Muscle layer of colon (tissue), 2 donors: ENCODE data around the gene MED13L.

Source experiments
- H3K27ac ChIP-seq: one replicate; pipeline ENCODE4 v1.7.0; 2013; ENCODE audit warnings: low read depth, mild to moderate bottlenecking, low read length, moderate library complexity
- H3K27me3 ChIP-seq, 2 donors: one replicate each; pipeline ENCODE4 v1.7.0; 2013; ENCODE audit warnings: low read length in 2 of 2, mild to moderate bottlenecking in 2 of 2; ENCODE audit not compliant: insufficient read depth in 2 of 2, control insufficient read depth in 1 of 2
- H3K36me3 ChIP-seq: one replicate; pipeline ENCODE4 v1.7.0; 2013; ENCODE audit warnings: mild to moderate bottlenecking, low read length; ENCODE audit not compliant: insufficient read depth
- H3K4me1 ChIP-seq: one replicate; pipeline ENCODE4 v1.7.0; 2013; ENCODE audit warnings: mild to moderate bottlenecking, low read length; ENCODE audit not compliant: insufficient read depth
- H3K4me3 ChIP-seq, 2 donors: one replicate each; pipeline ENCODE4 v1.7.0; 2013; ENCODE audit warnings: low read length in 2 of 2, low read depth in 1 of 2, mild to moderate bottlenecking in 1 of 2, moderate library complexity in 1 of 2
- H3K9ac ChIP-seq: one replicate; pipeline ENCODE4 v1.7.0; 2013; ENCODE audit warnings: low read length
- H3K9me3 ChIP-seq: one replicate; pipeline ENCODE4 v1.7.0; 2013; ENCODE audit warnings: mild to moderate bottlenecking, low read length
- donor health status: abdominal sarcoma.
- donor health status: Adenocarcinoma of cecum.

Gene MED13L

DNA sequence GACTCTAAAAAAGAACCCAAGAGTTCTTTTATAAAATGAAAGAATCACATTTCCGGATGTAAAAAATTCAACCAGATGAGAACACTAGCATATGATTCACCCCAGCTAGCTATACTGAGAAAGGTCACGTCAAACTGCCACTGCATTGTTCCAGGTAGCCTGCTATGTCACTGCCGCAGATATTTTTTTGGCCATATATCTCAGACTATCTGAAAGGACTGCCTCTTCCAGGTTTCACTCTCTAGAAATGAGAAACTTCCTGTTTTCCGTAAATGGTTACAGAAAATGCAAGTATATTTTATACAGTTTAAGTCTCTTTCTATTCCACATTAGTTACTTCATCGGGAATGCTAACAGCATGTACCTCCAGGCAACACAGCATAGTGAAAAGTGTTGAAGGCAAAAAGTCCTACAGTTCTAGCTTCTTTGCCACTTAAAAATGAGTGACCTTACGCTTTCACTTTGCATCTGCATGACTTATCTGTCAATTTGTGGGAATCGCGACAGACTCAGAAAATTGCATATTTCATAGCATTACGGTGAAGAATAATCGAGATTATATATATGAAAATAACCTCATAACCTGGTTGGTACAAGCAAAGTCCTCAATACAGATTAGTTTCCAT lies 105.2 kb downstream of the MED13L start:
- H3K4me3 ChIP-seq: no peak overlapping the region

DNA sequence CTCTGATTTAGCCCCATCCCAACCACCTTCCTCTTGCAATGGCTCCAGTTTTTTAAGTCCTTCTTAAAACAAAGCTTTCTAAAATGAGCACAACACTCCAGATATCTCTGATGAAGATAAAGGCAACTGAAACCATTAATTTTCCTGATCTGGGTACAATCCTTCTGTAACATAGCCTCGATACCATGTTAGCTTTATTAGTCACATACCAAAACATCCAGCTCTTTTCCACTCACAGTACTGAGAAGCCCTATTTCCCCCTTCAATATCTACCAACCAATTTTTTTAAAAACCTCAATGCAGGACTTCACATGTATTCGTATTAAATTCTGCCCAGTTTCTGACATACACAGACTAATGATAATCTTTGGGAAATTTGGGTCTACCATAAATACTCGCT lies 105.9 kb downstream of the MED13L start:
- H3K9me3 ChIP-seq: no peaks in the 10 kb centered on the region
- no peak overlapping the region for H3K27ac ChIP-seq
- no peaks in the 10 kb centered on the region for H3K27me3 ChIP-seq
- H3K4me3 ChIP-seq: no peak overlapping the region
- H3K4me1 ChIP-seq: peaks cover 37% of the 10 kb centered on the region
- H3K9ac ChIP-seq: no peak overlapping the region
- no peaks in the 10 kb centered on the region for H3K36me3 ChIP-seq

More for the DNA sequence above, 105.2 kb downstream of the MED13L start:
- Histone ChIP-seq H3K36me3 (no peaks in the 10 kb centered on the region), H3K4me1 (peaks cover 30% of the 10 kb centered on the region), H3K9me3 (no peaks in the 10 kb centered on the region), H3K27me3 (no peaks in the 10 kb centered on the region), H3K27ac (no peak overlapping the region), H3K9ac (no peak overlapping the region)

DNA sequence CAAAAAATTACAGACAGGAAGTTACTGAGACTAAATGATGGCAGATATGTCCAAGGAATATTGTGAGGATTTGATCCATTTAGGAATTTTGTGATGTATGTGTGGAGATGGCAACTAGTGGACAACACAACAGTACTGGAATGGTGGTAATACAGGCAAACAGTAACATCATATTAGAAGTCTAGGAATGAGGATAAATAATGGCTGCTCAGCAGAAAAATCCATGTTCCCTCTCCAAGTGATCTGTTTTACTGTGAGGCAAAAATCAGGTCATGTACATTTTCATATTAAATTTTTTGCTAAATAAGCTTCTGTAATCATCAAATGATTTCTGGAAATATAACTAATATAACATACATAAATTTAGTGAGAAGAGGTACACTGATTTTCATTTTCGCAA lies 108.4 kb downstream of the MED13L start:
- H3K4me1 ChIP-seq: peaks cover 56% of the 10 kb centered on the region
- no peak overlapping the region for H3K9ac ChIP-seq
- no peaks in the 10 kb centered on the region for H3K9me3 ChIP-seq
- no peaks in the 10 kb centered on the region for H3K27me3 ChIP-seq
- no peak overlapping the region for H3K4me3 ChIP-seq
- H3K36me3 ChIP-seq: no peaks in the 10 kb centered on the region
- H3K27ac ChIP-seq: no peak overlapping the region

DNA sequence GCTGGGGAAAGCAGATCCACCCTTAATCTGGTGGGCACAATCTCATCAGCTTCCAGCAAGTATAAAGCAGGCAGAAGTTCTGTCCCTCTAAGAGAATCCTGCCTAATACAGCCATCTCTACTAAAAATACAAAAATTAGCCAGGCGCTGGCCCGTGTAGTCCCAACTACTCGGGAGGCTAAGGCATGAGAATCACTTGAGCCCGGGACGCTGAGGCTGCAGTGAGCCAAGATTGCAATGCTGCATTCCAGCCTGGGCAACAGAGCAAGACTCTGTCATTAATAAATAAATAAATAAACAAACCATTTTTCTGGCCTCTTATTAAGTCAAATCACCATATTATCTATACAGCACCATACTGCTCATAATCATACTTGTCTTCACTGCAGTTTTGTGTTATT lies 111.2 kb downstream of the MED13L start:
- no peak overlapping the region for H3K4me3 ChIP-seq
- no peak overlapping the region for H3K9ac ChIP-seq
- no peaks in the 10 kb centered on the region for H3K9me3 ChIP-seq
- H3K4me1 ChIP-seq: peaks cover 36% of the 10 kb centered on the region
- H3K36me3 ChIP-seq: no peaks in the 10 kb centered on the region
- no peaks in the 10 kb centered on the region for H3K27me3 ChIP-seq
- no peak overlapping the region for H3K27ac ChIP-seq

DNA sequence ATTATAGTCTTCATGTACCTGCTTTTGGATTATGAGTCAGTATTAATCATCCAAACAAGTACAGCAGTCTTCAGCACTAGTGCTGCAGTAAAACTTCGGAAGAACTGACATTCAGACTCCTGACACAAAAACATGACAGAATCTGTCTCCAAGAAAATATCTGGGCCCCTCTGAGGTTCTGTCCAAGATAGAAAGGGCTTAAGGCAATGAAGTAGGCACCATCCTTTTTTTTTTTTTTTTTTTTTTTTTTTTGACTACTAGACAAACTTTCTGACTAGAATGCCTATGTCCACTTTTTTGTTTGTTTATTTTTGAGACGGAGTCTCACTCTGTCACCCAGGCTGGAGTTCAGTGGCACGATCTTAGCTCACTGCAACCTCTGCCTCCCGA lies 112.5 kb downstream of the MED13L start:
- Histone ChIP-seq H3K9me3 (no peaks in the 10 kb centered on the region), H3K27ac (no peak overlapping the region), H3K27me3 (no peaks in the 10 kb centered on the region), H3K36me3 (no peaks in the 10 kb centered on the region), H3K4me3 (no peak overlapping the region), H3K4me1 (peaks cover 37% of the 10 kb centered on the region), H3K9ac (no peak overlapping the region)

DNA sequence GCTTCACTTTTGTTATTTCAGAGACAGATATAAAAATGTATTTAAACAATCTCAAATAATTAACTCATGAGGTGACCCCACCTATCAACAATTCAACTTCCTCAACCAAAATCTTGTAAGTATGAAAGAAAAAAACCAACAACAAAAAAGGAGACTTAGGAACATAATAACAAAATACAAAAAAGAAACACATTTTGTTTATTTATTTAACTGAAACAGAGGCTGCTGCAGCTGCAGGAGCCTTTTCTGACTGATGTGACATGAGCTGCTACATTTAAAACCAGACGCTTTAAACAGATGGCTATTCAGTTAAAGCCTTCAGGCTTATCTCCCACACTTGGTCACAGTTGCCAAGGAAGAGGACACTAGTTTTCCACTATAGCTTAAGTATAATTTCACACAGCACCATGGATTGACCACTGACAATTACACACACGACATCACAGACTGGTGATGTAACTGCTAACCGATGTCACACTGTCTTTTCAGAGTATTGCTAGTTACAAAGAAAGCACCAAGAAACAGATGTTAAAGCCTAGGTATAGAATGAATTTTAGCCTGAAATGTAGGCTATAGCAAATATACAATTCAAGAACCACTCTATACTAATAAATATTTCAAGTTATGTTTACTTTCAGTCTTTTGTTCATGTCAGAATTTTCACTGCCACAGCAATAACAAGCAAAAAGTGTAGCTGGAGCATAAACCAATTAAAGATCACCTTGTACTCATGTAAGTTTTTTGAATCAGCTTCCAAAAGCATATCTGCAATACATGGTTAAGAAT lies 113.0 kb downstream of the MED13L start:
- H3K9ac ChIP-seq: no peak overlapping the region
- no peak overlapping the region for H3K4me3 ChIP-seq
- H3K36me3 ChIP-seq: no peaks in the 10 kb centered on the region
- peaks cover 43% of the 10 kb centered on the region for H3K4me1 ChIP-seq
- H3K9me3 ChIP-seq: no peaks in the 10 kb centered on the region
- H3K27me3 ChIP-seq: no peaks in the 10 kb centered on the region
- no peak overlapping the region for H3K27ac ChIP-seq

DNA sequence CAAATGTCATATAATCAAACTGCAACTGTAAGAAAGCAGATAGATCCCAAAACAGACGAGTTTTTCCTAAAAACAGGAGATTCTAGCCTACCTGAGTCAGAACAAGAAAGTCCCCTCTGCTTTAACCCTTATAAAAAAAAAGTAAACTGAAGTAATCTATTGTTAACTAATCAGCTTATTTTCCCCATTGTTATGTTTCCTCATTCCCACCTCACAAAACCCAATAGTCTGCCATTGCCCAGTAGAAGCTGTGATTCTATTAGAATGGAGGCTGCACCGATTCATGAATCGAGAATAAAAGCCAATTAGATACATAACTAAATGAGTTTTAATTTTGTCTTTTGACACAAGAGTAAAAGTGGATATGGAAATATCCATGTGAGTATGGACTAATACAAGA lies 115.4 kb downstream of the MED13L start:
- peaks cover 54% of the 10 kb centered on the region for H3K4me1 ChIP-seq
- no peak overlapping the region for H3K27ac ChIP-seq
- H3K4me3 ChIP-seq: no peak overlapping the region
- no peaks in the 10 kb centered on the region for H3K9me3 ChIP-seq
- no peaks in the 10 kb centered on the region for H3K27me3 ChIP-seq
- H3K9ac ChIP-seq: no peak overlapping the region
- no peaks in the 10 kb centered on the region for H3K36me3 ChIP-seq

DNA sequence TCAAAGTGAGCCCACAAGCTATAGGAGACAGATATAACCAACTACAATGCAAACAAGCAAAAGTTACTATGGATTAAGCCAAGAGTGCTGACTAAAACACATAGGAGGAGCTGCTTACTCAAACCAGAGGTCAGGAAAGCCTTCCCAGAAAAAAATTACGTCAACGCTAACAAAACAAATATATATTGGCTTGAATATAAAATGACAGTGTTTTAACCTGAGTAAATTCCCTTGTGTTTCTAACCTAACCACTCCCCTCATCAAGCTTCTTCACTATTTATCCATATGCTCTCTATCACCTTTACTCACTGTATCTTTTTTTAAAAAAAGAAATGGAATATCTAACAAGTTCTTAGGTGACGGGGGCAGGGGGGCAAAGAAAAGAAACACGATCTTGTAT lies 115.9 kb downstream of the MED13L start:
- Histone ChIP-seq H3K9me3 (no peaks in the 10 kb centered on the region), H3K9ac (no peak overlapping the region), H3K4me1 (peaks cover 50% of the 10 kb centered on the region), H3K27ac (no peak overlapping the region), H3K27me3 (no peaks in the 10 kb centered on the region), H3K4me3 (no peak overlapping the region), H3K36me3 (no peaks in the 10 kb centered on the region)

DNA sequence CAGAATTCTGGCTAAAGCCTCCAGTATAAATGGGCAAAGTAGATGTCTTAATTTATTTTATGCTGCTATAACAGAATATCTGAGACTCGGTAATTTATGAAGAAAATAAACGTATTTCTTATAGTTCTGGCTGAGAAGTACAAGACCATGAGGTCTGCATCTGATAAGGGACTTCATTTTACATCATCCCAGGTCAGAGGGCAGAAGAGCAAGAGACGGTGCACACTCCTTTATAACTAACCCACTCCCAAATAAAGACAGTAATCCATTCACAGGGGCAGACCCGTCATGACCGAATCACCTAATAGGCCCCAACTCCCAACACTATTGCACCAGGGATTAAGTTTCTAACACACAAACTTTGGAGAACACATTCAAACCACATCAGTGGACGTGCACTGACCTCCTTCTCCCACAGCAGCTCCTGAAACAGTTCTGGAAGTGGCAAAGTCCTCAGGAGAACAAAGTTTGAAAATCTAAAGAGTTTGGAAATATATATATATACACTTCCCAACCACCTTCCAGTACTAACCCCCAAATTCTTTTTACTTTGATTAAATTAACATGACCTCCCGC lies 116.5 kb downstream of the MED13L start:
- Histone ChIP-seq H3K4me3 (no peak overlapping the region), H3K27me3 (no peaks in the 10 kb centered on the region), H3K9me3 (no peaks in the 10 kb centered on the region), H3K27ac (no peak overlapping the region), H3K4me1 (peaks cover 44% of the 10 kb centered on the region), H3K36me3 (no peaks in the 10 kb centered on the region), H3K9ac (no peak overlapping the region)

DNA sequence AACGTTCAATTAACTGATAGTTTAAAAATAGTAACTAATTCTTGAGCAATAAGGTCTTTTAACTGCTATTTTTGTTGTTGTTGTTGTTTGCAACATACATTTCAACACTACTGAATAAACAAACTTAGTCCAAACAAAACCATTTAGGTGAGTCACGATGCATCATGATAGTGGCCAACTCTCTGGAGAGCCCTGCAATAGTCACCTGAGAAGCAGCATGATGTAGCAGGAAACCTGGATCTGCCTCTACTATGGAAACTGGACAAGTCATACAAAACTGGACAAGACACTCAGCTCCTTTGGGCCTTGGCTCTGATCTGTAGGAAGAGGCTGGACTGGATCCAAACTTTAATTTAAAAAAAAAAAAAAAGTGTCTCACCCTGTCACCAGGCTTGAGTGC lies 117.3 kb downstream of the MED13L start:
- Histone ChIP-seq H3K9me3 (no peaks in the 10 kb centered on the region), H3K9ac (no peak overlapping the region), H3K27me3 (no peaks in the 10 kb centered on the region), H3K27ac (no peak overlapping the region), H3K36me3 (no peaks in the 10 kb centered on the region), H3K4me1 (peaks cover 36% of the 10 kb centered on the region), H3K4me3 (no peak overlapping the region)

DNA sequence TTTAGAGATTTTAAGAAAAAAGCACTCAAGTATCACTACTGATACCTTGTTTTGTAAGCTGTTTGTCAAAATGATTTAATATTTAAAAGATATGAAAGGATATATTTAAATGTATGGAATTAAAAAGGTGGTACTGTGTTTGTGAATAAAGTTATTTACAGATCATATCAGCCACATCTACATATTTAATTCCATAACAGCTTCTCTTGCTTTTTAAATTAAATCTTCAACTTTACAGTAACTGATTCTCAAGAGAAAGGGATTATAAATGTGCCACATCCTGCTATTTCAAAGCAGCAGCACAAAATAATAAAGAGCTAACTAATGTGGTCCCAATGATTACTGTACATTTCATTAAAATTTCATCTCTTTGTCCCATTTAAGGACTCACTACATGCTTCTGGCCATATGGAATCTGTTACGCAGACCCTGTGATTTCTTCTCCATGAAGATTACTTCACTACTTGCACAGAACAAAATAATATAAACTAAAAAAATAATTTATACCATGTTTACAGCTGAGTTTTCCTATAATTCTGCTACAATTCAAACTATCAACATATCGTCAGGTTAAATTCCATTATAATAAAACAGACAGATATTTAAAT lies 117.8 kb downstream of the MED13L start:
- peaks cover 31% of the 10 kb centered on the region for H3K4me1 ChIP-seq
- no peaks in the 10 kb centered on the region for H3K27me3 ChIP-seq
- no peaks in the 10 kb centered on the region for H3K9me3 ChIP-seq
- H3K9ac ChIP-seq: no peak overlapping the region
- H3K36me3 ChIP-seq: no peaks in the 10 kb centered on the region
- no peak overlapping the region for H3K27ac ChIP-seq
- H3K4me3 ChIP-seq: no peak overlapping the region
